HCT116 (cell line): ENCODE measurements around the gene NEK11. TPM values are rescaled to one million over a fixed set of nuclear protein-coding genes. Genes with fewer than 3 reads are reported as not detected.

Experiments
- ATAC-seq: fragments of 200-7000 bp; cut with Tn5 transposase; 2 replicates; pipeline ENCODE4 v1.9.1; 2020; ENCODE audit warnings: mild to moderate bottlenecking, moderate library complexity
- BruUV-seq: library from RNA; stranded (reverse); fragments of 400-500 nt; replicated peaks from 2 replicates; lab custom pipeline; 2021; lab: Mats Ljungman, UMichigan
- CTCF ChIA-PET: fragments of 300-600 bp; sonication (Branson Sonifier 250); formaldehyde crosslinking; loops from one replicate; lab custom pipeline; 2021; ENCODE audit warnings: antibody characterized with exemption; lab: Charles Lee
- POLR2A ChIA-PET: fragments of 300-600, 350-600 bp; sonication (Branson Sonifier 250); formaldehyde crosslinking; loops from one replicate; lab custom pipeline; 2021; ENCODE audit warnings: antibody characterized with exemption; lab: Charles Lee
- RAD21 ChIA-PET, 2 experiments: fragments of 300-600 bp; sonication (Branson Sonifier 250); formaldehyde crosslinking; loops; one replicate each; lab custom pipeline; 2023; ENCODE audit warnings: low total read pairs in 2 of 2; ENCODE audit not compliant: uncharacterized antibody in 2 of 2, unreplicated experiment in 2 of 2, low non-redundant PET in 1 of 2; lab: Charles Lee
- DNase-seq: peaks from one replicate; pipeline ENCODE4 v3.0.0-alpha.2; 2010; ENCODE audit warnings: low read depth, low spot score
- H2AFZ ChIP-seq: fragments of 200-600 bp; shearing (Covaris generic), sonication (generic); 2 replicates; pipeline ENCODE4 v1.6.1; 2017; ENCODE audit warnings: low read depth, mixed run types, mixed read lengths, antibody characterized with exemption, low read length; ENCODE audit not compliant: poor library complexity, severe bottlenecking
- H3K27ac ChIP-seq: 2 replicates; pipeline ENCODE4 v1.5.1; 2012; ENCODE audit warnings: low read depth, low read length
- H3K27me3 ChIP-seq: fragments of 200-600 bp; sonication (generic); 2 replicates; pipeline ENCODE4 v1.6.1; 2016; ENCODE audit warnings: mixed run types, low read length, mixed read lengths; ENCODE audit not compliant: insufficient read depth
- H3K36me3 ChIP-seq, 2 experiments: fragments of 200-500 bp in 1 of 2; fragments of 200-600 bp in 1 of 2; sonication (Bioruptor generic) in 1 of 2; sonication (generic) in 1 of 2; 2 replicates each; pipeline versions ENCODE4 v1.5.1 to v1.6.1; 2014 to 2016; ENCODE audit warnings: low read length in 2 of 2, inconsistent platforms in 1 of 2, mixed read lengths in 1 of 2, mixed run types in 1 of 2; ENCODE audit not compliant: insufficient read depth in 2 of 2, control insufficient read depth in 1 of 2
- H3K4me1 ChIP-seq, 2 experiments: fragments of 200-600 bp in 1 of 2; sonication (generic) in 1 of 2; 2 replicates each; pipeline versions ENCODE4 v1.5.1 to v1.6.1; 2012 to 2017; ENCODE audit warnings: low read length in 2 of 2, inconsistent platforms in 1 of 2, mild to moderate bottlenecking in 1 of 2, mixed read lengths in 1 of 2, mixed run types in 1 of 2, moderate library complexity in 1 of 2; ENCODE audit not compliant: insufficient read depth in 2 of 2, control insufficient read depth in 1 of 2
- H3K4me2 ChIP-seq: fragments of 200-600 bp; sonication (generic); 2 replicates; pipeline ENCODE4 v1.6.1; 2017; ENCODE audit warnings: mixed run types, low read length, mixed read lengths
- H3K4me3 ChIP-seq, 2 experiments: fragments of 200-600 bp in 1 of 2; sonication (generic) in 1 of 2; replicated peaks in 1 of 2; 2 replicates each; pipeline ENCODE4 v1.5.1; 2011 to 2016; ENCODE audit warnings: low read length in 2 of 2, control low read depth in 1 of 2, low read depth in 1 of 2, mild to moderate bottlenecking in 1 of 2, mixed read lengths in 1 of 2, mixed run types in 1 of 2
- H3K79me2 ChIP-seq: fragments of 200-600 bp; sonication (generic); 2 replicates; pipeline ENCODE4 v1.6.1; 2017; ENCODE audit warnings: mild to moderate bottlenecking, mixed run types, low read length, moderate library complexity, mixed read lengths; ENCODE audit not compliant: insufficient read depth
- H3K9ac ChIP-seq: fragments of 200-600 bp; sonication (generic); 2 replicates; pipeline ENCODE4 v1.6.1; 2016; ENCODE audit warnings: low read length, mixed read lengths
- H3K9me2 ChIP-seq: fragments of 200-600 bp; sonication (generic), shearing (Covaris generic); 2 replicates; pipeline ENCODE4 v1.6.1; 2017; ENCODE audit warnings: mixed run types, mild to moderate bottlenecking, moderate library complexity; ENCODE audit not compliant: insufficient read depth
- H3K9me3 ChIP-seq, 2 experiments: fragments of 200-500 bp in 1 of 2; fragments of 200-600 bp in 1 of 2; sonication (Bioruptor generic) in 1 of 2; sonication (generic) in 1 of 2; 2 replicates each; pipeline ENCODE4 v1.6.1; 2014 to 2017; ENCODE audit warnings: low read length in 2 of 2, mixed read lengths in 2 of 2, inconsistent platforms in 1 of 2, low read depth in 1 of 2, mild to moderate bottlenecking in 1 of 2, mixed run types in 1 of 2, moderate library complexity in 1 of 2; ENCODE audit not compliant: control insufficient read depth in 1 of 2, insufficient read depth in 1 of 2
- H4K20me1 ChIP-seq: fragments of 200-600 bp; sonication (generic), shearing (Covaris generic); 2 replicates; pipeline ENCODE4 v1.6.1; 2017; ENCODE audit warnings: mixed run types, mild to moderate bottlenecking, moderate library complexity; ENCODE audit not compliant: insufficient read depth
- CBX3 ChIP-seq: IDR thresholded peaks from 2 replicates; pipeline ENCODE4 v1.6.1; 2012; ENCODE audit warnings: low read depth
- CEBPB ChIP-seq: IDR thresholded peaks from 2 replicates; pipeline ENCODE4 v1.6.1; 2012; ENCODE audit warnings: low read depth
- EGR1 ChIP-seq: IDR thresholded peaks from 2 replicates; pipeline ENCODE4 v1.6.1; 2012; ENCODE audit warnings: low read depth
- FOSL1 ChIP-seq: IDR thresholded peaks from 2 replicates; pipeline ENCODE4 v1.6.1; 2012; ENCODE audit warnings: low read depth
- JUND ChIP-seq: IDR thresholded peaks from 2 replicates; pipeline ENCODE4 v1.6.1; 2012
- MAX ChIP-seq: IDR thresholded peaks from 2 replicates; pipeline ENCODE4 v1.6.1; 2012
- POLR2A ChIP-seq: IDR thresholded peaks from 2 replicates; pipeline ENCODE4 v1.7.0; 2011; ENCODE audit warnings: borderline replicate concordance; ENCODE audit not compliant: insufficient read depth, insufficient read length; ENCODE audit errors: extremely low read depth
- RAD21 ChIP-seq: IDR thresholded peaks from 2 replicates; pipeline ENCODE4 v1.6.1; 2012; ENCODE audit warnings: low read depth, mild to moderate bottlenecking
- REST ChIP-seq: IDR thresholded peaks from 2 replicates; pipeline ENCODE4 v1.6.1; 2012; ENCODE audit warnings: low read depth
- SP1 ChIP-seq: IDR thresholded peaks from 2 replicates; pipeline ENCODE4 v1.6.1; 2012; ENCODE audit warnings: low read depth
- SRF ChIP-seq: IDR thresholded peaks from 2 replicates; pipeline ENCODE4 v1.6.1; 2012; ENCODE audit warnings: low read depth
- TCF7L2 ChIP-seq: IDR thresholded peaks from 2 replicates; pipeline ENCODE4 v1.7.0; 2011; ENCODE audit warnings: borderline replicate concordance, inconsistent platforms; ENCODE audit not compliant: insufficient read depth, insufficient read length; ENCODE audit errors: extremely low read depth
- ZBTB33 ChIP-seq: IDR thresholded peaks from 2 replicates; pipeline ENCODE4 v1.6.1; 2011; ENCODE audit warnings: mild to moderate bottlenecking, low read length, moderate library complexity; ENCODE audit not compliant: insufficient replicate concordance; ENCODE audit errors: extremely low read depth
- ZFX ChIP-seq: fragments of 450-650 bp; IDR thresholded peaks from 2 replicates; pipeline ENCODE4 v1.6.1; 2017
- ZNF274 ChIP-seq: fragments of 200-500 bp; sonication (Bioruptor generic); IDR thresholded peaks from 2 replicates; pipeline ENCODE4 v1.6.1; 2014; ENCODE audit warnings: mild to moderate bottlenecking, low read depth, low read length, inconsistent platforms
- intact Hi-C: fragments of 100-400 bp; cut with micrococcal nuclease; formaldehyde crosslinking; loops from 2 replicates; pipeline ENCODE4 v1.10.0; 2022
- total RNA-seq: library from RNA; stranded (reverse); gene quantifications from one replicate; pipeline ENCODE4 v1.2.1, GENCODE V29; 2021; ENCODE audit not compliant: unreplicated experiment

NEK11 gene
- total RNA-seq, 1 experiment from 2014 or later, result 3.1 TPM

- Histone ChIP-seq H3K4me1 (no peaks in the 10 kb centered on the region), H2AFZ (no peak overlapping the region), H3K27ac (no peak overlapping the region), H3K4me2 (no peak overlapping the region), H3K4me3 (no peak overlapping the region), H3K9me2 (no peaks in the 10 kb centered on the region), H3K9ac (no peak overlapping the region), H3K9me3 (no peaks in the 10 kb centered on the region), H3K36me3 (no peaks in the 10 kb centered on the region), H3K27me3 (no peaks in the 10 kb centered on the region), H4K20me1 (no peaks in the 10 kb centered on the region), H3K79me2 (no peaks in the 10 kb centered on the region)
- intact Hi-C loops, result no loop called here
- ChIA-PET POLR2A (no interaction called here), CTCF (no interaction called here), RAD21 (no interaction called here)
- no peak for ATAC-seq
- TF ChIP-seq ZBTB33 (no peak), JUND (no peak), SP1 (no peak), ZFX (no peak), RAD21 (no peak), POLR2A (no peak), SRF (no peak), EGR1 (no peak), FOSL1 (no peak), ZNF274 (no peak), CBX3 (no peak)
- no peak for DNase-seq
- no TSS peak for BruUV-seq
Observed at GRCh38 chr3:131393051-131393450, 366.4 kb downstream of the NEK11 start.

GRCh38 chr3:131393868-131394267, 367.2 kb downstream of the NEK11 start:
- no peak for ATAC-seq
- Histone ChIP-seq H3K9ac (no peak overlapping the region), H3K4me3 (no peak overlapping the region), H3K9me3 (no peaks in the 10 kb centered on the region), H3K27ac (no peak overlapping the region), H3K27me3 (no peaks in the 10 kb centered on the region), H3K79me2 (no peaks in the 10 kb centered on the region), H3K4me2 (no peak overlapping the region), H2AFZ (no peak overlapping the region), H3K4me1 (no peaks in the 10 kb centered on the region), H4K20me1 (no peaks in the 10 kb centered on the region), H3K9me2 (no peaks in the 10 kb centered on the region), H3K36me3 (no peaks in the 10 kb centered on the region)
- no TSS peak for BruUV-seq
- ChIA-PET CTCF (no interaction called here), RAD21 (no interaction called here), POLR2A (no interaction called here)
- intact Hi-C loops, result no loop called here
- no peak for DNase-seq
- TF ChIP-seq TCF7L2, result no peak
- TF ChIP-seq CEBPB, result no peak
- TF ChIP-seq ZFX, result no peak
- no peak for TF ChIP-seq REST
- no peak for TF ChIP-seq MAX
- no peak for TF ChIP-seq EGR1
- TF ChIP-seq ZBTB33, result no peak
- no peak for TF ChIP-seq JUND
